Measurements from ENCODE around the gene NUPR1. TPM values are rescaled to one million over a fixed set of nuclear protein-coding genes. Genes with fewer than 3 reads are reported as not detected.
"Not testable (repeated sequence)": the region's sequence is repeated elsewhere in the genome, so short reads cannot be mapped to it uniquely, and the experiment has no call there.

NUPR1 gene
- total RNA-seq, 1 experiment from 2014 or later = 16.6 TPM

DNA sequence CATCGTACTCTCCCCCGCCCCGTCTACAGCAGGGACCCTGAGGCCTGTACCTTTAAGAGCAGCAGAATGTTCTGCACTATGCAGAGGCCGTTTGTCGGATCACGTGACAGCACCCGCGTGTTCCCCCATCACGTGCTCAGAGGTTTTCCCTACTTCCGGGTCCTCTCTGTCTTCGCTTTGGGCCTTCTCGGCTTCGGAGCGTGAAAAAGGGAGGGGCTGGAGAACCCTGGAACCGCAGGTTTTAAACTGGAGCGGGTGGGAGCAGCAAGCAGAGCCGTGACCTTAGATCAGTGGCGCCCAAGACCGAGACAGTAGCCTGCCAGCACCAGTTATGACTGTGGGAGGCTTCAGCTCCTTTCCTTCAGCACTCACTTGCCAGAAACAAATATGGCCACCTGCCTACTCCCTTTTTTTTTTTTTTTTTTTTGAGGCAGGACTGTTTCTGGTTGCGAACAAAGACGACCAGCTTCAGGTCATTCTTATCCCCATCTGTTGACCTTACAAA lies 46.8 kb downstream of the NUPR1 start, which contains the start of gene CLN3:
TSS of gene CLN3 (minus strand) at position 105 of the 505 bp plus-strand sequence. CDS start 315 bp downstream, outside the sequence.
- ChIA-PET POLR2A (interaction anchor here (0.6 kb wide), 1 partner anchor 12 kb away, joined by 4 read pairs; no protein-coding TSS in a partner anchor), CTCF (no interaction called here)
- TF ChIP-seq CTCF (IDR thresholded peaks at IDR 0.05; ENCODE audit: insufficient read depth in 1 of 2, low read depth in 1 of 2, low read length in 1 of 2, severe bottlenecking in 1 of 2, unreplicated experiment in 1 of 2) = no peak
- peaks cover 7% of the 10 kb centered on the region for H3K4me1 Mint-ChIP-seq (ENCODE audit: low read depth, unreplicated experiment)
- peaks cover 15% of the 10 kb centered on the region for H3K36me3 Mint-ChIP-seq (ENCODE audit: insufficient read depth, unreplicated experiment)
- peaks cover 4% of the 10 kb centered on the region for H3K27me3 Mint-ChIP-seq (ENCODE audit: insufficient read depth, unreplicated experiment)
- H3K36me3 ChIP-seq (ENCODE audit: control insufficient read depth, insufficient read depth, low read length) = 0 out of 2 replicates have a peak, but pooled peaks cover 3% of the 10 kb centered on the region
- BruUV-seq (replicated peaks) = TSS peak; percentile 82
- H3K27me3 ChIP-seq (replicated peaks; ENCODE audit: control insufficient read depth, insufficient read depth, low read length) = no peaks in the 10 kb centered on the region
- no peaks in the 10 kb centered on the region for H3K4me1 ChIP-seq
- no peaks in the 10 kb centered on the region for H3K9me3 ChIP-seq
- intact Hi-C loops (cut with micrococcal nuclease; ENCODE audit: unreplicated experiment) = loop anchor here (1.0 to 2.0 kb wide), 3 partner anchors 13 to 57 kb away; no protein-coding TSS in a partner anchor
- H3K4me3 ChIP-seq (ENCODE audit: low read depth, low read length) = peak within 1 kb of the TSS; percentile 66
- peak; percentile 92 to 96 for DNase-seq
- no peaks in the 10 kb centered on the region for H3K9me3 Mint-ChIP-seq (ENCODE audit: unreplicated experiment)
- H3K27ac Mint-ChIP-seq (ENCODE audit: unreplicated experiment) = peak within 1 kb of the TSS; percentile 98
- H3K4me3 Mint-ChIP-seq (ENCODE audit: unreplicated experiment) = peak within 1 kb of the TSS; percentile 86

DNA sequence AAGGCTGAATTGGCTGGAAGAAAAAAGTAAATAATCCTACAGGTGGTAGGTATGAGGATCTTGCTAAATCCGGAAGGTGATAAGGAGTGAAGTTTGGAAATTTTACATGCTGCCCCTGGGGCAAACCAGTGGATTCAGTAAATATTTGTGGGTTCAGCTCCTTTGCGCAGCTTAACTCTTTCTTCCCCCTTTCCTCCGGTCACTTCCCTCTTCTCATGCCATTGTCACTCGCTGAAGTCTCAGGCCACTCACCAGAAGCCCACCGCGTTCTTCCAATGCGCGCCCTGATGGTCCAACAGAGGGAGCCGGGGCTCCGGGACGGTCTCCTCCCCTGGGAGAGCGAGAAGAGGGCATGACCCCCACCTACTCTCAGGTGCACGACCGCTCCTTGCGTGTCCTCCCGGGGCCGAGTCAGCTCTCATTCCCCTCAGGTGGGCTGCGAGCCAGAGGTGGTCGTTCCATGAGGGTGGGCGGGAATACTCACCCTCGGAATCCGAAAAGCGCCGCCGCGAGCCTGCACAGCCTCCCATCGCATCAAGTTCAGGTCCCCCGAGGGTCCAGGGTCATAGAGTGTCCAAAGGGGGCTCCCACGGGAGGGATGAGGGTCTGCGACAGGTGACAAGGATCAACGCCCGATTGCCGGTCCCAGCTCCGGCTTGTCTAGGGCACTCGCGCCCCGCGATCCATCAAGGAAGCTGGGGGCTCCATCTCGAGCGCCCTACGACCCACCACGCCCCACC lies 47.4 kb downstream of the NUPR1 start:
- ChIA-PET CTCF (interaction anchor here (0.6 kb wide), 1 partner anchor 12 kb away, joined by 3 read pairs; no protein-coding TSS in a partner anchor), POLR2A (interaction anchor here (0.6 kb wide), 1 partner anchor 13 kb away, joined by 4 read pairs; no protein-coding TSS in a partner anchor)
- peak; percentile 72 to 74 for DNase-seq
- intact Hi-C loops (cut with micrococcal nuclease; ENCODE audit: unreplicated experiment) = loop anchor here (2.0 kb wide), 1 partner anchor 13 kb away; no protein-coding TSS in a partner anchor
- Mint-ChIP-seq H3K27ac (ENCODE audit: unreplicated experiment) (peak overlapping the region; percentile 98), H3K36me3 (ENCODE audit: insufficient read depth, unreplicated experiment) (peaks cover 9% of the 10 kb centered on the region), H3K4me1 (ENCODE audit: low read depth, unreplicated experiment) (peaks cover under 1% of the 10 kb centered on the region), H3K4me3 (ENCODE audit: unreplicated experiment) (peak overlapping the region; percentile 86), H3K9me3 (ENCODE audit: unreplicated experiment) (no peaks in the 10 kb centered on the region), H3K27me3 (ENCODE audit: insufficient read depth, unreplicated experiment) (no peaks in the 10 kb centered on the region)
- Histone ChIP-seq H3K4me1 (no peaks in the 10 kb centered on the region), H3K36me3 (ENCODE audit: control insufficient read depth, insufficient read depth, low read length) (0 out of 2 replicates have a peak, but pooled peaks cover 3% of the 10 kb centered on the region), H3K4me3 (ENCODE audit: low read depth, low read length) (peak overlapping the region; percentile 66), H3K9me3 (no peaks in the 10 kb centered on the region), H3K27me3 (replicated peaks; ENCODE audit: control insufficient read depth, insufficient read depth, low read length) (no peaks in the 10 kb centered on the region)
- peak in 1 of 2 experiments; percentile 38 for TF ChIP-seq CTCF (IDR thresholded peaks at IDR 0.05; ENCODE audit: insufficient read depth in 1 of 2, low read depth in 1 of 2, low read length in 1 of 2, severe bottlenecking in 1 of 2, unreplicated experiment in 1 of 2)
- no TSS peak for BruUV-seq (replicated peaks)

- Mint-ChIP-seq H3K4me3 (ENCODE audit: unreplicated experiment) (no peak overlapping the region), H3K9me3 (ENCODE audit: unreplicated experiment) (no peaks in the 10 kb centered on the region), H3K27ac (ENCODE audit: unreplicated experiment) (no peak overlapping the region), H3K36me3 (ENCODE audit: insufficient read depth, unreplicated experiment) (peaks cover 7% of the 10 kb centered on the region), H3K27me3 (ENCODE audit: insufficient read depth, unreplicated experiment) (no peaks in the 10 kb centered on the region), H3K4me1 (ENCODE audit: low read depth, unreplicated experiment) (peaks cover 4% of the 10 kb centered on the region)
- no TSS peak for BruUV-seq (replicated peaks)
- ChIA-PET CTCF (no interaction called here), POLR2A (no interaction called here)
- no peak for DNase-seq
- intact Hi-C loops (cut with micrococcal nuclease; ENCODE audit: unreplicated experiment) = no loop called here
- no peaks in the 10 kb centered on the region for H3K4me1 ChIP-seq
- no peak overlapping the region for H3K4me3 ChIP-seq (ENCODE audit: low read depth, low read length)
- no peaks in the 10 kb centered on the region for H3K9me3 ChIP-seq
- TF ChIP-seq CTCF (IDR thresholded peaks at IDR 0.05; ENCODE audit: insufficient read depth in 1 of 2, low read depth in 1 of 2, low read length in 1 of 2, severe bottlenecking in 1 of 2, unreplicated experiment in 1 of 2) = no peak
- H3K36me3 ChIP-seq (ENCODE audit: control insufficient read depth, insufficient read depth, low read length) = 0 out of 2 replicates have a peak, but pooled peaks cover 3% of the 10 kb centered on the region
- no peaks in the 10 kb centered on the region for H3K27me3 ChIP-seq (replicated peaks; ENCODE audit: control insufficient read depth, insufficient read depth, low read length)
Observed at GRCh38 chr16:28486266-28486665, 52.5 kb downstream of the NUPR1 start.

- H3K4me3 ChIP-seq (ENCODE audit: low read depth, low read length); H3K4me1 Mint-ChIP-seq (ENCODE audit: low read depth, unreplicated experiment); H3K9me3 ChIP-seq; H3K36me3 ChIP-seq (ENCODE audit: control insufficient read depth, insufficient read depth, low read length); H3K9me3 Mint-ChIP-seq (ENCODE audit: unreplicated experiment); CTCF ChIA-PET; H3K4me3 Mint-ChIP-seq (ENCODE audit: unreplicated experiment); H3K27me3 ChIP-seq (replicated peaks; ENCODE audit: control insufficient read depth, insufficient read depth, low read length); H3K27me3 Mint-ChIP-seq (ENCODE audit: insufficient read depth, unreplicated experiment); H3K36me3 Mint-ChIP-seq (ENCODE audit: insufficient read depth, unreplicated experiment); BruUV-seq (replicated peaks); DNase-seq; POLR2A ChIA-PET; H3K27ac Mint-ChIP-seq (ENCODE audit: unreplicated experiment); intact Hi-C loops (cut with micrococcal nuclease; ENCODE audit: unreplicated experiment); H3K4me1 ChIP-seq: not testable (repeated sequence)
Observed at GRCh38 chr16:28483361-28483760, 55.4 kb downstream of the NUPR1 start.
